HuH-7 (cell line): Measurements from ENCODE around the gene NDUFV1.
"Not testable (repeated sequence)": the region's sequence is repeated elsewhere in the genome, so short reads cannot be mapped to it uniquely, and the experiment has no call there.

Experiments used
- DNase-seq: peaks from one replicate; pipeline ENCODE4 v3.0.0; 2011; ENCODE audit warnings: low spot score

Gene NDUFV1

GRCh38 chr11:67611704-67612587, 5.2 kb downstream of the NDUFV1 start:
- no peak for DNase-seq

GRCh38 chr11:67612751-67613150, 6.0 kb downstream of the NDUFV1 start:
- DNase-seq = no peak

GRCh38 chr11:67613313-67613959, 6.7 kb downstream of the NDUFV1 start:
- DNase-seq = no peak

GRCh38 chr11:67613960-67614715, 7.4 kb downstream of the NDUFV1 start:
- peak; percentile 99 for DNase-seq

- peak; percentile 100 for DNase-seq
These were observed 8.3 kb downstream of the NDUFV1 start for GRCh38 chr11:67614730-67615714.

- DNase-seq = no peak
These were observed 9.1 kb downstream of the NDUFV1 start for GRCh38 chr11:67615728-67616430.

GRCh38 chr11:67616431-67617242, 9.9 kb downstream of the NDUFV1 start:
- peak; percentile 63 for DNase-seq

- peak; percentile 84 for DNase-seq
These were observed 10.7 kb downstream of the NDUFV1 start for GRCh38 chr11:67617243-67617953.

GRCh38 chr11:67618901-67619659, 12.3 kb downstream of the NDUFV1 start:
- DNase-seq = not testable (repeated sequence)

GRCh38 chr11:67619683-67620618, 13.2 kb downstream of the NDUFV1 start:
- not testable (repeated sequence) for DNase-seq

GRCh38 chr11:67620621-67621020, 13.9 kb downstream of the NDUFV1 start:
- not testable (repeated sequence) for DNase-seq

GRCh38 chr11:67621928-67622327, 15.2 kb downstream of the NDUFV1 start:
- DNase-seq = not testable (repeated sequence)

- DNase-seq = not testable (repeated sequence)
These were observed 16.2 kb downstream of the NDUFV1 start for GRCh38 chr11:67622905-67623304.

- DNase-seq = not testable (repeated sequence)
These were observed 17.1 kb downstream of the NDUFV1 start for GRCh38 chr11:67623795-67624194.

GRCh38 chr11:67626131-67626833, 19.5 kb downstream of the NDUFV1 start:
- not testable (repeated sequence) for DNase-seq

GRCh38 chr11:67626970-67627369, 20.2 kb downstream of the NDUFV1 start:
- no peak for DNase-seq

- no peak for DNase-seq
These were observed 20.7 kb downstream of the NDUFV1 start for GRCh38 chr11:67627441-67627811.
